ENCODE results near the gene SCUBE1. TPM values are rescaled to one million over a fixed set of nuclear protein-coding genes. Genes with fewer than 3 reads are reported as not detected.
A peak's percentile ranks its signal among the peaks of the same experiment; 100 is the strongest.

The SCUBE1 gene
- total RNA-seq, 1 donor from 2014 or later = 0.14 TPM

GRCh38 chr22:43263645-43264514, 79.3 kb downstream of the SCUBE1 start:
- Histone ChIP-seq H3K36me3 (no peaks in the 10 kb centered on the region), H3K27me3 (ENCODE audit: low read depth) (peaks cover 29% of the 10 kb centered on the region), H3K4me1 (peaks cover 20% of the 10 kb centered on the region), H3K9me3 (replicated peaks) (no peaks in the 10 kb centered on the region), H3K27ac (replicated peaks) (peak overlapping the region; percentile 44), H3K4me3 (peak overlapping the region; percentile 40)
- intact Hi-C loops (cut with micrococcal nuclease) = no loop called here
- peak; percentile 43 for DNase-seq
- TF ChIP-seq CTCF (IDR thresholded peaks at IDR 0.05; ENCODE audit: borderline replicate concordance) = no peak

- Histone ChIP-seq H3K4me3 (peak overlapping the region; percentile 40), H3K27me3 (ENCODE audit: low read depth) (peaks cover 21% of the 10 kb centered on the region), H3K27ac (replicated peaks) (peak overlapping the region; percentile 44), H3K4me1 (peaks cover 22% of the 10 kb centered on the region), H3K9me3 (replicated peaks) (no peaks in the 10 kb centered on the region), H3K36me3 (no peaks in the 10 kb centered on the region)
- no peak for TF ChIP-seq CTCF (IDR thresholded peaks at IDR 0.05; ENCODE audit: borderline replicate concordance)
- intact Hi-C loops (cut with micrococcal nuclease) = no loop called here
- DNase-seq = peak; percentile 27
These were observed 80.1 kb downstream of the SCUBE1 start for GRCh38 chr22:43262990-43263644.

GRCh38 chr22:43260331-43261231, 82.6 kb downstream of the SCUBE1 start:
- TF ChIP-seq CTCF (IDR thresholded peaks at IDR 0.05; ENCODE audit: borderline replicate concordance) = no peak
- Histone ChIP-seq H3K36me3 (no peaks in the 10 kb centered on the region), H3K27me3 (ENCODE audit: low read depth) (no peaks in the 10 kb centered on the region), H3K4me3 (no peak overlapping the region), H3K4me1 (peaks cover 36% of the 10 kb centered on the region), H3K9me3 (replicated peaks) (no peaks in the 10 kb centered on the region), H3K27ac (replicated peaks) (no peak overlapping the region)
- intact Hi-C loops (cut with micrococcal nuclease) = no loop called here
- no peak for DNase-seq

- H3K4me1 ChIP-seq = peaks cover 16% of the 10 kb centered on the region
- intact Hi-C loops (cut with micrococcal nuclease) = no loop called here
- H3K9me3 ChIP-seq (replicated peaks) = no peaks in the 10 kb centered on the region
- H3K27ac ChIP-seq (replicated peaks) = peak overlapping the region; percentile 14
- no peaks in the 10 kb centered on the region for H3K36me3 ChIP-seq
- H3K27me3 ChIP-seq (ENCODE audit: low read depth) = peaks cover 17% of the 10 kb centered on the region
- no peak for TF ChIP-seq CTCF (IDR thresholded peaks at IDR 0.05; ENCODE audit: borderline replicate concordance)
- H3K4me3 ChIP-seq = no peak overlapping the region
- no peak for DNase-seq
These were observed 85.2 kb downstream of the SCUBE1 start for GRCh38 chr22:43257961-43258360.

- no peaks in the 10 kb centered on the region for H3K36me3 ChIP-seq
- H3K4me3 ChIP-seq = no peak overlapping the region
- no peaks in the 10 kb centered on the region for H3K9me3 ChIP-seq (replicated peaks)
- peaks cover 16% of the 10 kb centered on the region for H3K4me1 ChIP-seq
- H3K27me3 ChIP-seq (ENCODE audit: low read depth) = peaks cover 19% of the 10 kb centered on the region
- no peak for DNase-seq
- intact Hi-C loops (cut with micrococcal nuclease) = no loop called here
- no peak for TF ChIP-seq CTCF (IDR thresholded peaks at IDR 0.05; ENCODE audit: borderline replicate concordance)
- peak overlapping the region; percentile 14 for H3K27ac ChIP-seq (replicated peaks)
These were observed 85.6 kb downstream of the SCUBE1 start for GRCh38 chr22:43257549-43257948.
